ENCODE results near the gene ARPIN. TPM values are rescaled to one million over a fixed set of nuclear protein-coding genes. Genes with fewer than 3 reads are reported as not detected.

The ARPIN gene
- total RNA-seq, 1 experiment from 2014 or later = 8.8 TPM

- Histone ChIP-seq H3K4me1 (ENCODE audit: control insufficient read depth in 1 of 2, insufficient read depth in 2 of 2, low read length in 2 of 2) (no peaks in the 10 kb centered on the region), H3K79me2 (ENCODE audit: insufficient read depth, low read length) (no peaks in the 10 kb centered on the region), H3K4me3 (replicated peaks in 1 of 2; ENCODE audit: low read depth in 1 of 2, low read length in 2 of 2) (no peak overlapping the region), H3K9ac (ENCODE audit: low read length) (no peak overlapping the region; the same call in 1 of the 2 replicates), H2AFZ (ENCODE audit: low read depth, low read length, poor library complexity, severe bottlenecking) (no peak overlapping the region), H3K4me2 (ENCODE audit: low read length) (no peak overlapping the region), H4K20me1 (ENCODE audit: insufficient read depth) (no peaks in the 10 kb centered on the region), H3K9me2 (ENCODE audit: insufficient read depth) (no peaks in the 10 kb centered on the region), H3K9me3 (ENCODE audit: control insufficient read depth in 1 of 2, insufficient read depth in 1 of 2, low read depth in 1 of 2, low read length in 2 of 2) (no peaks in the 10 kb centered on the region), H3K27me3 (ENCODE audit: insufficient read depth, low read length) (no peaks in the 10 kb centered on the region), H3K36me3 (ENCODE audit: control insufficient read depth in 1 of 2, insufficient read depth in 2 of 2, low read length in 2 of 2) (peaks cover 21 to 34% of the 10 kb centered on the region in 2 experiments), H3K27ac (ENCODE audit: low read depth, low read length) (no peak overlapping the region)
- ChIA-PET CTCF (interaction anchor here (0.7 to 5.0 kb wide), 27 partner anchors 8 to 383 kb away, joined by 3 to 164 read pairs (median 5); partner anchors contain the start of genes AP3S2 and ARPIN), RAD21 (ENCODE audit: low non-redundant PET in 1 of 2, low total read pairs in 2 of 2, uncharacterized antibody in 2 of 2, unreplicated experiment in 2 of 2) (interaction anchor here (0.5 to 2.1 kb wide), 7 partner anchors 49 to 331 kb away, joined by 3 to 29 read pairs (median 7); partner anchors contain the start of gene MESP2 (in 1 of the 2)), POLR2A (interaction anchor here (1.6 kb wide), 1 partner anchor 115 kb away, joined by 3 read pairs; no protein-coding TSS in a partner anchor)
- ATAC-seq (peak; percentile 100), DNase-seq (ENCODE audit: low read depth, low spot score) (peak; percentile 43)
- intact Hi-C loops (cut with micrococcal nuclease) = loop anchor here (1.0 kb wide), 2 partner anchors 115 to 135 kb away; no protein-coding TSS in a partner anchor
- no TSS peak for BruUV-seq (replicated peaks)
- no peak for TF ChIP-seq POLR2A (IDR thresholded peaks at IDR 0.05; ENCODE audit: borderline replicate concordance, extremely low read depth, insufficient read depth, insufficient read length)
- peak; percentile 64; the same call in 1 of the 2 replicates for TF ChIP-seq MAX (IDR thresholded peaks at IDR 0.05)
- TF ChIP-seq EZH2phosphoT487 (IDR thresholded peaks at IDR 0.05; ENCODE audit: borderline replicate concordance) = no peak
- no peak for TF ChIP-seq FOSL1 (IDR thresholded peaks at IDR 0.05; ENCODE audit: low read depth)
- no peak for TF ChIP-seq ZFX (IDR thresholded peaks at IDR 0.05)
- no peak for TF ChIP-seq SRF (IDR thresholded peaks at IDR 0.05; ENCODE audit: low read depth)
- TF ChIP-seq REST (IDR thresholded peaks at IDR 0.05; ENCODE audit: low read depth) = no peak
- no peak for TF ChIP-seq TCF7L2 (IDR thresholded peaks at IDR 0.05; ENCODE audit: borderline replicate concordance, extremely low read depth, insufficient read depth, insufficient read length)
- no peak for TF ChIP-seq SP1 (IDR thresholded peaks at IDR 0.05; ENCODE audit: low read depth)
- no peak for TF ChIP-seq JUND (IDR thresholded peaks at IDR 0.05)
- 0 out of 2 replicates have a peak, but pooled peaks have one; percentile 24 for TF ChIP-seq CBX3 (IDR thresholded peaks at IDR 0.05; ENCODE audit: low read depth)
- no peak for TF ChIP-seq CEBPB (IDR thresholded peaks at IDR 0.05; ENCODE audit: low read depth)
- no peak for TF ChIP-seq POLR2AphosphoS5 (IDR thresholded peaks at IDR 0.05; ENCODE audit: low read depth, low read length)
- no peak for TF ChIP-seq YY1 (IDR thresholded peaks at IDR 0.05; ENCODE audit: extremely low read depth, insufficient replicate concordance, low read depth, low read length)
- TF ChIP-seq ELF1 (IDR thresholded peaks at IDR 0.05; ENCODE audit: borderline replicate concordance, low read depth) = no peak
- no peak for TF ChIP-seq EGR1 (IDR thresholded peaks at IDR 0.05; ENCODE audit: low read depth)
- TF ChIP-seq CTCF (IDR thresholded peaks at IDR 0.05 in 2 of 3, conservative IDR thresholded peaks at IDR 0.05 in 1 of 3; ENCODE audit: borderline replicate concordance in 1 of 3, insufficient read depth in 1 of 3, low read depth in 2 of 3, low read length in 2 of 3) = peak; percentile 93 to 97 (median 96)
- no peak for TF ChIP-seq ZBTB33 (IDR thresholded peaks at IDR 0.05; ENCODE audit: extremely low read depth, insufficient replicate concordance, low read length)
- TF ChIP-seq SIN3A (IDR thresholded peaks at IDR 0.05; ENCODE audit: low read depth) = no peak
- TF ChIP-seq EZH2 (IDR thresholded peaks at IDR 0.05) = no peak
These were observed 37.7 kb downstream of the ARPIN start for GRCh38 chr15:89874926-89875564.
